ENCODE data around the gene HSPA4. TPM values are rescaled to one million over a fixed set of nuclear protein-coding genes. Genes with fewer than 3 reads are reported as not detected.

HSPA4 gene
- total and polyA plus RNA-seq, 2 experiments from 2014 or later, result 340 to 343 TPM

DNA sequence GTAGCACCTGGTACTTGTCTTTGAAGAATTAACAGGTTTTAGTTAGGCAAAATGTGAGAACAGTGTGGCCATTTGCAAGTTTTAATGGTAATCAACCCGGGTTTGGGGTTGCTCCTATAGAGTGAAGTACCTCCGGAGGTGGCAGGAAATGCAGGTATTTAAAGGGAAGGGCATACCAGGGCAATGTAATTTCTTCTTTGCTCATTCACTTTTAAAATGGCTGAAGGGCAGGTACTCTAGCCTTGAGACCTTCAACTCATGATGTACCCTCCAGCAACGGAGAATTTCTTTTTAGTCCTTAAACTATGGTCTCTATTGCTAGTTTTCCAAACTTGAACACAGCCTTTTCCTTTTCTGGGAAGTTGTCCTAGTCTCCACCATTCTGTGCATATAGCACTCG, 1.3 kb upstream of the HSPA4 start:
- TF ChIP-seq CREB1 (CRISPR knock-in tag; IDR thresholded peaks at IDR 0.05; ENCODE audit: low read depth) (no peak), POLR2AphosphoS5 (IDR thresholded peaks at IDR 0.05; ENCODE audit: low read depth) (peak; percentile 67; the same call in 1 of the 2 replicates), EZH2 (IDR thresholded peaks at IDR 0.05; ENCODE audit: low read depth, unreplicated experiment) (no peak), STAT1 (IDR thresholded peaks at IDR 0.05; ENCODE audit: unreplicated experiment) (no peak)
- TF ChIP-seq, protein P1, sequence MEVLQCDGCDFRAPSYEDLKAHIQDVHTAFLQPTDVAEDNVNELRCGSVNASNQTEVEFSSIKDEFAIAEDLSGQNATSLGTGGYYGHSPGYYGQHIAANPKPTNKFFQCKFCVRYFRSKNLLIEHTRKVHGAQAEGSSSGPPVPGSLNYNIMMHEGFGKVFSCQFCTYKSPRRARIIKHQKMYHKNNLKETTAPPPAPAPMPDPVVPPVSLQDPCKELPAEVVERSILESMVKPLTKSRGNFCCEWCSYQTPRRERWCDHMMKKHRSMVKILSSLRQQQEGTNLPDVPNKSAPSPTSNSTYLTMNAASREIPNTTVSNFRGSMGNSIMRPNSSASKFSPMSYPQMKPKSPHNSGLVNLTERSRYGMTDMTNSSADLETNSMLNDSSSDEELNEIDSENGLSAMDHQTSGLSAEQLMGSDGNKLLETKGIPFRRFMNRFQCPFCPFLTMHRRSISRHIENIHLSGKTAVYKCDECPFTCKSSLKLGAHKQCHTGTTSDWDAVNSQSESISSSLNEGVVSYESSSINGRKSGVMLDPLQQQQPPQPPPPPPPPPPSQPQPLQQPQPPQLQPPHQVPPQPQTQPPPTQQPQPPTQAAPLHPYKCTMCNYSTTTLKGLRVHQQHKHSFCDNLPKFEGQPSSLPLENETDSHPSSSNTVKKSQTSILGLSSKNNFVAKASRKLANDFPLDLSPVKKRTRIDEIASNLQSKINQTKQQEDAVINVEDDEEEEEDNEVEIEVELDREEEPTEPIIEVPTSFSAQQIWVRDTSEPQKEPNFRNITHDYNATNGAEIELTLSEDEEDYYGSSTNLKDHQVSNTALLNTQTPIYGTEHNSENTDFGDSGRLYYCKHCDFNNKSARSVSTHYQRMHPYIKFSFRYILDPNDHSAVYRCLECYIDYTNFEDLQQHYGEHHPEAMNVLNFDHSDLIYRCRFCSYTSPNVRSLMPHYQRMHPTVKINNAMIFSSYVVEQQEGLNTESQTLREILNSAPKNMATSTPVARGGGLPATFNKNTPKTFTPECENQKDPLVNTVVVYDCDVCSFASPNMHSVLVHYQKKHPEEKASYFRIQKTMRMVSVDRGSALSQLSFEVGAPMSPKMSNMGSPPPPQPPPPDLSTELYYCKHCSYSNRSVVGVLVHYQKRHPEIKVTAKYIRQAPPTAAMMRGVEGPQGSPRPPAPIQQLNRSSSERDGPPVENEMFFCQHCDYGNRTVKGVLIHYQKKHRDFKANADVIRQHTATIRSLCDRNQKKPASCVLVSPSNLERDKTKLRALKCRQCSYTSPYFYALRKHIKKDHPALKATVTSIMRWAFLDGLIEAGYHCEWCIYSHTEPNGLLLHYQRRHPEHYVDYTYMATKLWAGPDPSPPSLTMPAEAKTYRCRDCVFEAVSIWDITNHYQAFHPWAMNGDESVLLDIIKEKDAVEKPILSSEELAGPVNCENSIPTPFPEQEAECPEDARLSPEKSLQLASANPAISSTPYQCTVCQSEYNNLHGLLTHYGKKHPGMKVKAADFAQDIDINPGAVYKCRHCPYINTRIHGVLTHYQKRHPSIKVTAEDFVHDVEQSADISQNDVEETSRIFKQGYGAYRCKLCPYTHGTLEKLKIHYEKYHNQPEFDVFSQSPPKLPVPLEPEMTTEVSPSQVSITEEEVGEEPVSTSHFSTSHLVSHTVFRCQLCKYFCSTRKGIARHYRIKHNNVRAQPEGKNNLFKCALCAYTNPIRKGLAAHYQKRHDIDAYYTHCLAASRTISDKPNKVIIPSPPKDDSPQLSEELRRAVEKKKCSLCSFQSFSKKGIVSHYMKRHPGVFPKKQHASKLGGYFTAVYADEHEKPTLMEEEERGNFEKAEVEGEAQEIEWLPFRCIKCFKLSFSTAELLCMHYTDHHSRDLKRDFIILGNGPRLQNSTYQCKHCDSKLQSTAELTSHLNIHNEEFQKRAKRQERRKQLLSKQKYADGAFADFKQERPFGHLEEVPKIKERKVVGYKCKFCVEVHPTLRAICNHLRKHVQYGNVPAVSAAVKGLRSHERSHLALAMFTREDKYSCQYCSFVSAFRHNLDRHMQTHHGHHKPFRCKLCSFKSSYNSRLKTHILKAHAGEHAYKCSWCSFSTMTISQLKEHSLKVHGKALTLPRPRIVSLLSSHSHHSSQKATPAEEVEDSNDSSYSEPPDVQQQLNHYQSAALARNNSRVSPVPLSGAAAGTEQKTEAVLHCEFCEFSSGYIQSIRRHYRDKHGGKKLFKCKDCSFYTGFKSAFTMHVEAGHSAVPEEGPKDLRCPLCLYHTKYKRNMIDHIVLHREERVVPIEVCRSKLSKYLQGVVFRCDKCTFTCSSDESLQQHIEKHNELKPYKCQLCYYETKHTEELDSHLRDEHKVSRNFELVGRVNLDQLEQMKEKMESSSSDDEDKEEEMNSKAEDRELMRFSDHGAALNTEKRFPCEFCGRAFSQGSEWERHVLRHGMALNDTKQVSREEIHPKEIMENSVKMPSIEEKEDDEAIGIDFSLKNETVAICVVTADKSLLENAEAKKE (CRISPR knock-in tag; IDR thresholded peaks at IDR 0.05), result no peak
- Mint-ChIP-seq H3K9me3 (0 out of 3 replicates have a peak, but pooled peaks cover 3% of the 10 kb centered on the region), H3K27me3 (ENCODE audit: insufficient read depth, low read depth, poor library complexity) (peaks cover 7% of the 10 kb centered on the region), H3K4me1 (peaks cover 40% of the 10 kb centered on the region), H3K27ac (peak overlapping the region; percentile 100), H3K36me3 (ENCODE audit: low read depth) (peaks cover 33% of the 10 kb centered on the region), H3K4me3 (peak overlapping the region; percentile 94)
- DNase-seq (ENCODE audit: low spot score), result peak; percentile 89
- peak overlapping the region; percentile 88 for H3K4me2 ChIP-seq
- H3K79me2 ChIP-seq (replicated peaks; ENCODE audit: insufficient read depth), result peaks cover 36% of the 10 kb centered on the region
- no peaks in the 10 kb centered on the region for H3K9me2 ChIP-seq (ENCODE audit: insufficient read depth)
- H3K27me3 ChIP-seq (ENCODE audit: insufficient read depth), result no peaks in the 10 kb centered on the region
- peak overlapping the region; percentile 72 for H3K4me3 ChIP-seq
- H2AFZ ChIP-seq, result no peak overlapping the region
- peak overlapping the region; percentile 100 for H3K27ac ChIP-seq (ENCODE audit: low read depth)
- H3K4me1 ChIP-seq (ENCODE audit: insufficient read depth), result peaks cover 22% of the 10 kb centered on the region
- H4K20me1 ChIP-seq (replicated peaks; ENCODE audit: insufficient read depth), result peaks cover 26% of the 10 kb centered on the region
- ATAC-seq, result peak; percentile 28
- H3F3A ChIP-seq (replicated peaks; ENCODE audit: low read depth), result peaks cover 7% of the 10 kb centered on the region; the same call in 1 of the 2 replicates
- no peaks in the 10 kb centered on the region for H3K36me3 ChIP-seq (ENCODE audit: insufficient read depth)

DNA sequence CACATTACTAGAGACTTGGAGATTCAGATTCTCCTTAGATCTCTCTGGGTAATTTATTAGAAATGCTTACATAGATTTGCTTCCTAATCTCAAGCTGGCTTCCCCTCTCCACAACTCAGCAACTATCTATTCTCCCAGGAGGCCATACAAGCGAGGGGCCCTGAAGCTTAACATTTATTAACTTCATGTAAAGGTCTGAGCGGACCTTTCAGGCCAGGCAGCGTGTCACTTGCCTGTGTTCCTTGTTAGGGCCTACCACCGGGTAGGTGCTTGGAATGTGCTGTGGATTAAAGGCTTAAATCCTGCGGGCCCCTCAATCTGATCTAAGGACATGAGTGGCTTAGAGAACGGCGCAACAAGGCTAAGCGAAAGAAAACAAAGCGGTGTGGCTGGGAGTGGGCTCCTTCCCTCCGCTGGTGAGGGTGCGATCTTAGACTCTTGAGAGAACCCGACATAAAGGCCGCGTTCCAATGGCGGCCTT, 712 bp upstream of the HSPA4 start:
- H3K4me3 Mint-ChIP-seq, result peak overlapping the region; percentile 94
- peaks cover 9% of the 10 kb centered on the region for H3K27me3 Mint-ChIP-seq (ENCODE audit: insufficient read depth, low read depth, poor library complexity)
- no peaks in the 10 kb centered on the region for H3K36me3 ChIP-seq (ENCODE audit: insufficient read depth)
- peak overlapping the region; percentile 100 for H3K27ac Mint-ChIP-seq
- peaks cover 7% of the 10 kb centered on the region; the same call in 1 of the 2 replicates for H3F3A ChIP-seq (replicated peaks; ENCODE audit: low read depth)
- no peaks in the 10 kb centered on the region for H3K27me3 ChIP-seq (ENCODE audit: insufficient read depth)
- no peak overlapping the region for H2AFZ ChIP-seq
- peak overlapping the region; percentile 100 for H3K27ac ChIP-seq (ENCODE audit: low read depth)
- peaks cover 32% of the 10 kb centered on the region for H4K20me1 ChIP-seq (replicated peaks; ENCODE audit: insufficient read depth)
- peak overlapping the region; percentile 72 for H3K4me3 ChIP-seq
- peak overlapping the region; percentile 88 for H3K4me2 ChIP-seq
- TF ChIP-seq ZNF114 (CRISPR knock-in tag; IDR thresholded peaks at IDR 0.05), result no peak
- TF ChIP-seq STAT1 (IDR thresholded peaks at IDR 0.05; ENCODE audit: unreplicated experiment), result no peak
- no peak for TF ChIP-seq EZH2 (IDR thresholded peaks at IDR 0.05; ENCODE audit: low read depth, unreplicated experiment)
- no peak for TF ChIP-seq NANOG (IDR thresholded peaks at IDR 0.05; ENCODE audit: borderline replicate concordance)
- no peak for TF ChIP-seq POLR2AphosphoS5 (IDR thresholded peaks at IDR 0.05; ENCODE audit: low read depth)
- TF ChIP-seq, protein P2, sequence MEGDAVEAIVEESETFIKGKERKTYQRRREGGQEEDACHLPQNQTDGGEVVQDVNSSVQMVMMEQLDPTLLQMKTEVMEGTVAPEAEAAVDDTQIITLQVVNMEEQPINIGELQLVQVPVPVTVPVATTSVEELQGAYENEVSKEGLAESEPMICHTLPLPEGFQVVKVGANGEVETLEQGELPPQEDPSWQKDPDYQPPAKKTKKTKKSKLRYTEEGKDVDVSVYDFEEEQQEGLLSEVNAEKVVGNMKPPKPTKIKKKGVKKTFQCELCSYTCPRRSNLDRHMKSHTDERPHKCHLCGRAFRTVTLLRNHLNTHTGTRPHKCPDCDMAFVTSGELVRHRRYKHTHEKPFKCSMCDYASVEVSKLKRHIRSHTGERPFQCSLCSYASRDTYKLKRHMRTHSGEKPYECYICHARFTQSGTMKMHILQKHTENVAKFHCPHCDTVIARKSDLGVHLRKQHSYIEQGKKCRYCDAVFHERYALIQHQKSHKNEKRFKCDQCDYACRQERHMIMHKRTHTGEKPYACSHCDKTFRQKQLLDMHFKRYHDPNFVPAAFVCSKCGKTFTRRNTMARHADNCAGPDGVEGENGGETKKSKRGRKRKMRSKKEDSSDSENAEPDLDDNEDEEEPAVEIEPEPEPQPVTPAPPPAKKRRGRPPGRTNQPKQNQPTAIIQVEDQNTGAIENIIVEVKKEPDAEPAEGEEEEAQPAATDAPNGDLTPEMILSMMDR (conservative IDR thresholded peaks at IDR 0.05; ENCODE audit: low read depth in 2 of 2), result no peak
- TF ChIP-seq, protein P3, sequence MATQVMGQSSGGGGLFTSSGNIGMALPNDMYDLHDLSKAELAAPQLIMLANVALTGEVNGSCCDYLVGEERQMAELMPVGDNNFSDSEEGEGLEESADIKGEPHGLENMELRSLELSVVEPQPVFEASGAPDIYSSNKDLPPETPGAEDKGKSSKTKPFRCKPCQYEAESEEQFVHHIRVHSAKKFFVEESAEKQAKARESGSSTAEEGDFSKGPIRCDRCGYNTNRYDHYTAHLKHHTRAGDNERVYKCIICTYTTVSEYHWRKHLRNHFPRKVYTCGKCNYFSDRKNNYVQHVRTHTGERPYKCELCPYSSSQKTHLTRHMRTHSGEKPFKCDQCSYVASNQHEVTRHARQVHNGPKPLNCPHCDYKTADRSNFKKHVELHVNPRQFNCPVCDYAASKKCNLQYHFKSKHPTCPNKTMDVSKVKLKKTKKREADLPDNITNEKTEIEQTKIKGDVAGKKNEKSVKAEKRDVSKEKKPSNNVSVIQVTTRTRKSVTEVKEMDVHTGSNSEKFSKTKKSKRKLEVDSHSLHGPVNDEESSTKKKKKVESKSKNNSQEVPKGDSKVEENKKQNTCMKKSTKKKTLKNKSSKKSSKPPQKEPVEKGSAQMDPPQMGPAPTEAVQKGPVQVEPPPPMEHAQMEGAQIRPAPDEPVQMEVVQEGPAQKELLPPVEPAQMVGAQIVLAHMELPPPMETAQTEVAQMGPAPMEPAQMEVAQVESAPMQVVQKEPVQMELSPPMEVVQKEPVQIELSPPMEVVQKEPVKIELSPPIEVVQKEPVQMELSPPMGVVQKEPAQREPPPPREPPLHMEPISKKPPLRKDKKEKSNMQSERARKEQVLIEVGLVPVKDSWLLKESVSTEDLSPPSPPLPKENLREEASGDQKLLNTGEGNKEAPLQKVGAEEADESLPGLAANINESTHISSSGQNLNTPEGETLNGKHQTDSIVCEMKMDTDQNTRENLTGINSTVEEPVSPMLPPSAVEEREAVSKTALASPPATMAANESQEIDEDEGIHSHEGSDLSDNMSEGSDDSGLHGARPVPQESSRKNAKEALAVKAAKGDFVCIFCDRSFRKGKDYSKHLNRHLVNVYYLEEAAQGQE (IDR thresholded peaks at IDR 0.05; ENCODE audit: unreplicated experiment), result no peak
- H3K79me2 ChIP-seq (replicated peaks; ENCODE audit: insufficient read depth), result peaks cover 42% of the 10 kb centered on the region
- H3K9me3 Mint-ChIP-seq, result 0 out of 3 replicates have a peak, but pooled peaks cover 3% of the 10 kb centered on the region
- peaks cover 36% of the 10 kb centered on the region for H3K36me3 Mint-ChIP-seq (ENCODE audit: low read depth)
- H3K4me1 ChIP-seq (ENCODE audit: insufficient read depth), result peaks cover 24% of the 10 kb centered on the region
- H3K4me1 Mint-ChIP-seq, result peaks cover 44% of the 10 kb centered on the region
- no peaks in the 10 kb centered on the region for H3K9me2 ChIP-seq (ENCODE audit: insufficient read depth)
- DNase-seq (ENCODE audit: low spot score) (no peak), ATAC-seq (no peak)
